Measurements from ENCODE around the gene GLIPR1L2.
"Not testable (repeated sequence)": the region's sequence is repeated elsewhere in the genome, so short reads cannot be mapped to it uniquely, and the experiment has no call there.

The GLIPR1L2 gene

DNA sequence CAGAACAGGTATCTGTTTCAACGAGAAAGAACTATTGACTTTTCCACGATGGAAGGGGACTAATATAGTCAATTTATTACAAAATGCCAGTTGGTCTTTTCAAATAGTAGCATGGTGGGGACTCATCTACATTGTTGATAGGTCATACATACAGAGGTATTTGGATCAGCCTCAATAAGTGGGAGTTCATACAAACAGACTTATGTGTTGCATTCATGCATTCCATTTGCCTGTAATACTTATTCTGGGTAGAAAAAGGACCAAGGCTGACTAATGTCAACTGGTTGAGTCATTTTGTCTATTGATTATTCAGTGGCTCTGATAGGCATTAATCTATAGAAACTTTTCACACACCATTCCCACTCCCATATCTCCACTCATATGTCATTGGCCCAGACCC, 48.2 kb downstream of the GLIPR1L2 start:
- Histone ChIP-seq H3F3A (ENCODE audit: insufficient read depth) (no peaks in the 10 kb centered on the region), H3K4me2 (ENCODE audit: low read depth, low read length, poor library complexity, severe bottlenecking) (no peak overlapping the region), H3K9me3 (ENCODE audit: insufficient read depth, low read length) (no peaks in the 10 kb centered on the region), H3K27ac (ENCODE audit: low read depth, low read length) (no peak overlapping the region), H3K27me3 (ENCODE audit: low read length) (no peaks in the 10 kb centered on the region), H3K36me3 (ENCODE audit: low read length) (no peaks in the 10 kb centered on the region), H4K20me1 (ENCODE audit: low read depth, low read length) (no peaks in the 10 kb centered on the region), H3K9me2 (replicated peaks; ENCODE audit: insufficient read depth, low read length) (no peaks in the 10 kb centered on the region), H3K79me2 (ENCODE audit: insufficient read depth, low read length) (no peaks in the 10 kb centered on the region), H3K9ac (ENCODE audit: low read length) (no peak overlapping the region), H3K4me3 (ENCODE audit: insufficient read depth, low read length, poor library complexity, severe bottlenecking) (no peak overlapping the region), H2AFZ (ENCODE audit: low read depth, low read length, severe bottlenecking) (no peak overlapping the region)
- no peak for TF ChIP-seq EZH2phosphoT487 (conservative IDR thresholded peaks at IDR 0.05; ENCODE audit: low read length)
- TF ChIP-seq, protein P1, sequence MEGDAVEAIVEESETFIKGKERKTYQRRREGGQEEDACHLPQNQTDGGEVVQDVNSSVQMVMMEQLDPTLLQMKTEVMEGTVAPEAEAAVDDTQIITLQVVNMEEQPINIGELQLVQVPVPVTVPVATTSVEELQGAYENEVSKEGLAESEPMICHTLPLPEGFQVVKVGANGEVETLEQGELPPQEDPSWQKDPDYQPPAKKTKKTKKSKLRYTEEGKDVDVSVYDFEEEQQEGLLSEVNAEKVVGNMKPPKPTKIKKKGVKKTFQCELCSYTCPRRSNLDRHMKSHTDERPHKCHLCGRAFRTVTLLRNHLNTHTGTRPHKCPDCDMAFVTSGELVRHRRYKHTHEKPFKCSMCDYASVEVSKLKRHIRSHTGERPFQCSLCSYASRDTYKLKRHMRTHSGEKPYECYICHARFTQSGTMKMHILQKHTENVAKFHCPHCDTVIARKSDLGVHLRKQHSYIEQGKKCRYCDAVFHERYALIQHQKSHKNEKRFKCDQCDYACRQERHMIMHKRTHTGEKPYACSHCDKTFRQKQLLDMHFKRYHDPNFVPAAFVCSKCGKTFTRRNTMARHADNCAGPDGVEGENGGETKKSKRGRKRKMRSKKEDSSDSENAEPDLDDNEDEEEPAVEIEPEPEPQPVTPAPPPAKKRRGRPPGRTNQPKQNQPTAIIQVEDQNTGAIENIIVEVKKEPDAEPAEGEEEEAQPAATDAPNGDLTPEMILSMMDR (IDR thresholded peaks at IDR 0.05; ENCODE audit: insufficient read depth, low read length, poor library complexity, severe bottlenecking), result no peak

DNA sequence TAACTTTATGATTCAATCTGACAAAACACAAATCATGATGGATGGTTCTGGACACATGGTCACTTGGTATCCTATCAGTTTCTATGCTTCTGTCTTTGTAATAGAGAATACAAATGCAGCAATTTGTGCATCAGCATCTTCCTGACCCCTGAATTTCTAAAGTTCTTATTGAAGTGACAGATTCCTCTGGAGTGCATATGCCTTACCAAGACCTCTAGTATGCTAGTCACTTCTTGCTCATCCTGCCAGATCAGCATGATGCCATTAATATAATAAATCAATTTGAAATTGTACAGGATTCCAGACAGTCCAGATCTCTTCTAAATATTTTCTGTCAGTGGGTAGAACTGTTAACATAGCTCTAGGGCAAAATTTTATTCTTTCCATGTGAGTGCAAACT, 49.0 kb downstream of the GLIPR1L2 start:
- H3K9me2 ChIP-seq (replicated peaks; ENCODE audit: insufficient read depth, low read length), result no peaks in the 10 kb centered on the region

DNA sequence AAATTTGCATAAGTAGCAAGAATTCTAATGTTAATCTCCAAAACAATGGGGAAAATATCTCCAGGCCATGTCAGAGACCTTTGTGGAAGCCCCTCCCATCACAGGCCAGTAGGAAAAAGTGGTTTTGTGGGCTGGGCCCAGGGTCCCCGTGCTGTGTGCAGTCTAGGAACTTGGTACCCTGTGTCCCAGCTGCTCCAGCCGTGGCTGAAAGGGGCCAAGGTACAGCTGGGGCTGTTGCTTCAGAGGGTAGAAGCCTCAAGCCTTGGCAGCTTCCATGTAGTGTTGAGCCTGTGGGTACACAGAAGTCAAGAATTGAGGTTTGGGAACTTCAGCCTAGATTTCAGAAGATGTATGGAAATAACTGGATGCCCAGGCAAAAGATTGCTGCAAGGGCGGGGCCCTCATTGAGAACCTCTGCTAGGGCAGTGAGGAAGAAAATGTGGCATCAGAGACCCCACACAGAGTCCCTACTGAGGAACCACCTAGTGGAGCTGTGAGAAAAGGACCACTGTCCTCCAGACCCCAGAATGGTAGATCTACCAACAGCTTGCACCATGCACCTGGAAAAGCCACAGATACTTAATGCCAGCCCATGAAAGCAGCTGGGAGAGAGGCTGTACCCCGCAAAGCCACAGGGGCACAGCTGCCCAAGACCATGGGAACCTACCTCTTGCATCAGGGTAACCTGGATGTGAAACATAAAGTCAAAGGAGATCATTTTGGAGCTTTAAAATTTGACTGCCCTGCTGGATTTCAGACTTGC, 51.0 kb downstream of the GLIPR1L2 start:
- not testable (repeated sequence) for H2AFZ ChIP-seq (ENCODE audit: low read depth, low read length, severe bottlenecking); H3K36me3 ChIP-seq (ENCODE audit: low read length); H3K4me3 ChIP-seq (ENCODE audit: insufficient read depth, low read length, poor library complexity, severe bottlenecking); H3K27me3 ChIP-seq (ENCODE audit: low read length); H3K9me3 ChIP-seq (ENCODE audit: insufficient read depth, low read length); H3K27ac ChIP-seq (ENCODE audit: low read depth, low read length); H3K9ac ChIP-seq (ENCODE audit: low read length); H3K4me2 ChIP-seq (ENCODE audit: low read depth, low read length, poor library complexity, severe bottlenecking); H3K79me2 ChIP-seq (ENCODE audit: insufficient read depth, low read length); H4K20me1 ChIP-seq (ENCODE audit: low read depth, low read length); H3K9me2 ChIP-seq (replicated peaks; ENCODE audit: insufficient read depth, low read length); H3F3A ChIP-seq (ENCODE audit: insufficient read depth)

More for the DNA sequence above, 49.0 kb downstream of the GLIPR1L2 start:
- H3K27me3 ChIP-seq (ENCODE audit: low read length), result no peaks in the 10 kb centered on the region
- no peak overlapping the region for H3K27ac ChIP-seq (ENCODE audit: low read depth, low read length)
- no peaks in the 10 kb centered on the region for H4K20me1 ChIP-seq (ENCODE audit: low read depth, low read length)
- H3K9me3 ChIP-seq (ENCODE audit: insufficient read depth, low read length), result no peaks in the 10 kb centered on the region
- no peaks in the 10 kb centered on the region for H3F3A ChIP-seq (ENCODE audit: insufficient read depth)
- no peak overlapping the region for H3K4me3 ChIP-seq (ENCODE audit: insufficient read depth, low read length, poor library complexity, severe bottlenecking)
- H2AFZ ChIP-seq (ENCODE audit: low read depth, low read length, severe bottlenecking), result no peak overlapping the region
- TF ChIP-seq, protein P1 (IDR thresholded peaks at IDR 0.05; ENCODE audit: insufficient read depth, low read length, poor library complexity, severe bottlenecking), result no peak
- no peak for TF ChIP-seq EZH2phosphoT487 (conservative IDR thresholded peaks at IDR 0.05; ENCODE audit: low read length)
- H3K36me3 ChIP-seq (ENCODE audit: low read length), result no peaks in the 10 kb centered on the region
- no peak overlapping the region for H3K4me2 ChIP-seq (ENCODE audit: low read depth, low read length, poor library complexity, severe bottlenecking)
- no peaks in the 10 kb centered on the region for H3K79me2 ChIP-seq (ENCODE audit: insufficient read depth, low read length)
- no peak overlapping the region for H3K9ac ChIP-seq (ENCODE audit: low read length)

DNA sequence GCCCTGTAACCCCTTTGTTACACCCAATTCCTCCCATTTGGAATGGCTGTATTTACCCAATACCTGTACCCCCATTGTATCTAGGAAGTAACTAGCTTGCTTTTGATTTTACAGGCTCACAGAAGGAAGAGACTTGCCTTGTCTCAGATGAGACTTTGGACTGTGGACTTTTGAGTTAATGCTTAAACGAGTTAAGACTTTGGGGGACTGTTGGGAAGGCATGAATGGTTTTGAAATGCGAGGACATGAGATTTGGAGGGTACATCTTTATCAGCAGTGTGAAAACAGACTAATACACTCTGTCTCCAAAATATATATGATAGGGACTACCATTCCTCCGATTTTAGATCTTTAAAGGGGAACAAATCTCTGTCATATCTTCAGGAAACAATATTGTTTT, 51.6 kb downstream of the GLIPR1L2 start:
- not testable (repeated sequence) for H3K9me2 ChIP-seq (replicated peaks; ENCODE audit: insufficient read depth, low read length); H3F3A ChIP-seq (ENCODE audit: insufficient read depth); H2AFZ ChIP-seq (ENCODE audit: low read depth, low read length, severe bottlenecking); H3K36me3 ChIP-seq (ENCODE audit: low read length); H3K27ac ChIP-seq (ENCODE audit: low read depth, low read length); H3K9ac ChIP-seq (ENCODE audit: low read length); H3K9me3 ChIP-seq (ENCODE audit: insufficient read depth, low read length); H3K79me2 ChIP-seq (ENCODE audit: insufficient read depth, low read length); H3K27me3 ChIP-seq (ENCODE audit: low read length); H3K4me2 ChIP-seq (ENCODE audit: low read depth, low read length, poor library complexity, severe bottlenecking); H4K20me1 ChIP-seq (ENCODE audit: low read depth, low read length); H3K4me3 ChIP-seq (ENCODE audit: insufficient read depth, low read length, poor library complexity, severe bottlenecking)
